Naive thymus-derived CD4-positive, alpha-beta T cell (primary cell): ENCODE measurements around the gene IGF2BP1. TPM values are rescaled to one million over a fixed set of nuclear protein-coding genes. Genes with fewer than 3 reads are reported as not detected.

Experiments
- ATAC-seq: fragments of 150-1000 bp; cut with Tn5 transposase; 2 replicates; pipeline ENCODE4 v1.10.0; 2021; ENCODE audit warnings: mild to moderate bottlenecking, moderate library complexity
- CTCF ChIA-PET: fragments of 350-600 bp; sonication (Branson Sonifier 250); formaldehyde crosslinking; loops from one replicate; lab custom pipeline; 2021; ENCODE audit warnings: antibody characterized with exemption; lab: Charles Lee
- POLR2A ChIA-PET: fragments of 350-600 bp; sonication (Branson Sonifier 250); formaldehyde crosslinking; loops from one replicate; lab custom pipeline; 2021; ENCODE audit warnings: antibody characterized with exemption, inconsistent platforms; lab: Charles Lee
- DNase-seq, 9 donors: peaks; one replicate each; pipeline versions ENCODE4 v3.0.0 to v3.0.0-alpha.2; 2020 to 2022; ENCODE audit warnings: mixed read lengths in 1 of 9
- H3K27ac ChIP-seq: one replicate; pipeline ENCODE4 v1.7.0; 2013; ENCODE audit warnings: mild to moderate bottlenecking, low read depth, low read length, moderate library complexity
- H3K27me3 ChIP-seq, 2 donors: one replicate each; pipeline ENCODE4 v1.7.0; 2013; ENCODE audit warnings: low read length in 2 of 2, mild to moderate bottlenecking in 2 of 2, moderate library complexity in 2 of 2; ENCODE audit not compliant: control insufficient read depth in 2 of 2, insufficient read depth in 2 of 2
- H3K36me3 ChIP-seq, 3 experiments: 1 replicate in 2 of 3; 2 replicates in 1 of 3; pipeline ENCODE4 v1.7.0; 2013; ENCODE audit warnings: low read length in 3 of 3, mild to moderate bottlenecking in 3 of 3, moderate library complexity in 1 of 3; ENCODE audit not compliant: insufficient read depth in 3 of 3, control insufficient read depth in 2 of 3
- H3K4me1 ChIP-seq, 2 donors: one replicate each; pipeline ENCODE4 v1.7.0; 2013; ENCODE audit warnings: low read length in 2 of 2, mild to moderate bottlenecking in 2 of 2, moderate library complexity in 1 of 2; ENCODE audit not compliant: control insufficient read depth in 2 of 2, insufficient read depth in 2 of 2
- H3K4me3 ChIP-seq: 2 replicates; pipeline ENCODE4 v1.7.0; 2013; ENCODE audit warnings: mild to moderate bottlenecking, low read length
- H3K9me3 ChIP-seq, 3 experiments: 1 replicate in 2 of 3; 2 replicates in 1 of 3; pipeline ENCODE4 v1.7.0; 2013; ENCODE audit warnings: low read length in 3 of 3; ENCODE audit not compliant: control insufficient read depth in 2 of 3
- H3K27ac Mint-ChIP-seq, 9 donors: one replicate each; pipeline ENCODE4 v1.8.0; 2020 to 2022; ENCODE audit warnings: mixed read lengths in 9 of 9, mild to moderate bottlenecking in 8 of 9, moderate library complexity in 5 of 9, inconsistent platforms in 2 of 9
- H3K27me3 Mint-ChIP-seq, 5 donors: one replicate each; pipeline ENCODE4 v1.8.0; 2021 to 2022; ENCODE audit warnings: mixed read lengths in 5 of 5, mild to moderate bottlenecking in 1 of 5
- H3K36me3 Mint-ChIP-seq, 5 donors: one replicate each; pipeline ENCODE4 v1.8.0; 2020 to 2022; ENCODE audit warnings: mixed read lengths in 5 of 5, mild to moderate bottlenecking in 3 of 5, inconsistent platforms in 1 of 5
- H3K4me1 Mint-ChIP-seq, 7 donors: one replicate each; pipeline ENCODE4 v1.8.0; 2020 to 2022; ENCODE audit warnings: mixed read lengths in 7 of 7, mild to moderate bottlenecking in 3 of 7, inconsistent platforms in 1 of 7
- H3K4me3 Mint-ChIP-seq, 10 donors: one replicate each; pipeline ENCODE4 v1.8.0; 2020 to 2022; ENCODE audit warnings: mild to moderate bottlenecking in 10 of 10, mixed read lengths in 10 of 10, moderate library complexity in 6 of 10, inconsistent platforms in 2 of 10
- H3K9me3 Mint-ChIP-seq, 11 donors: one replicate each; pipeline ENCODE4 v1.8.0; 2020 to 2022; ENCODE audit warnings: mixed read lengths in 11 of 11, mild to moderate bottlenecking in 4 of 11, inconsistent platforms in 1 of 11, moderate library complexity in 1 of 11
- intact Hi-C, 2 donors: fragments of 100-400 bp; cut with micrococcal nuclease; formaldehyde crosslinking; loops; one replicate each; pipeline ENCODE4 v1.15.1; 2023
- polyA plus RNA-seq, 2 donors: library from polyadenylated mRNA; unstranded; fragments of 300-500 nt; fragmentation: Illumina TruSeq; gene quantifications; one replicate each; pipeline ENCODE4 v1.2.3, GENCODE V29; 2021
- total RNA-seq, 6 experiments: library from RNA in 5 of 6; stranded (reverse) in 5 of 6; gene quantifications; 1 replicate in 5 of 6; 2 replicates in 1 of 6; pipeline ENCODE4 v1.2.3 and lab custom pipeline; 2021 to 2026

Gene IGF2BP1
- total and polyA plus RNA-seq, 7 experiments from 2014 or later, result not detected

GRCh38 chr17:48995304-48995973 is 1.7 kb upstream of the IGF2BP1 start:
- no peak overlapping the region for H3K27ac ChIP-seq

DNA sequence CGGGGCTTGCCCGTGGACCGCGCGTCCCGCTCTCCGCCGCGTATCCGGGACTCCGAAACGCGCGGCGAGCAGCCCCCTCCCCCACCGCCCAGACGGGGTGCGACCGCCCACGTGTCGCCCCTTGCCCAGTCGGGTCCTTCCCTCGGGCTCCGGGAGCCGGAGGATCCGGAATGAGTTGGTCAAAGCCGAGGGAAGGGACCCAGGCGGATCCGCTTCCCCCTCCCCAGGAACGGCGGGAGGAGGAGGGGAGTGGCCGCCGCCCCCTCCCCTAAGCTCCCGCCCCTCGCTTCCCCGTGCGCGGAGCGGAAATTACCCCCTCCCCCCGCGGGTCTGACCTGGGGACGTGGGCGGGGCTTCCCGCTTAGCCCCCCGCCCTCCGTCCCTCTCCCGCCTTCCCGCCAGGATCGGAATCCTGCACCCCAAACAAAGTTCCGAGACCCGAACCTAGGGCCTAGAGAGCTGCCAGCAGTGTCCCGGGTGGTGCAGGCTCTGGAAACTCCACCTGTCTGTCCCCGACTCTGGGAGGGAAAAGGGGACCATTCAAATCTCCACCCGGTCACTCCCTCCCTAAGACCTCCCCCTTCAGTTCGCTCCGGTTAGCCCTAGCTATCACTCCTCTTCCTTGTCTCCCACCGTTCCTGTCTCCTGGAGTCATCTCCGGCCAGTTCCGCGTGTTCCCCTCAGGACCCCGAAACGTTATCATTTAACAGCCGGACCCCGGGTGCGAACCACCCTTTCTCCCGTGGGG is 1.0 kb upstream of the IGF2BP1 start:
- Histone ChIP-seq H3K4me3 (no peak overlapping the region), H3K4me1 (peaks cover 8 to 22% of the 10 kb centered on the region in 2 donors), H3K36me3 (no peaks in the 10 kb centered on the region), H3K27me3 (peaks cover 32 to 68% of the 10 kb centered on the region in 2 donors), H3K9me3 (no peaks in the 10 kb centered on the region), H3K27ac (no peak overlapping the region)
- ATAC-seq, result no peak
- CTCF ChIA-PET, result no interaction called here
- Mint-ChIP-seq H3K27me3 (peaks cover 75 to 86% (median 80%) of the 10 kb centered on the region in 5 donors), H3K9me3 (peaks cover 0 to 35% (median 2%) of the 10 kb centered on the region in 11 donors), H3K36me3 (peaks cover 0 to 4% (median 0%) of the 10 kb centered on the region in 5 donors), H3K4me1 (peaks cover 14 to 40% (median 23%) of the 10 kb centered on the region in 7 donors), H3K27ac (peak overlapping the region in 2 of 9 donors; percentile 65 to 82), H3K4me3 (peak overlapping the region; percentile 1 to 82 (median 71))
- intact Hi-C loops, result loop anchor here (2.0 to 10.0 kb wide), 4 partner anchors 104 to 384 kb away; partner anchors contain the start of genes ATP5MC1 (in 1 of the 2), HOXB13 (in 1 of the 2), HOXB7 (in 1 of the 2) and PRAC1 (in 1 of the 2)
- POLR2A ChIA-PET, result no interaction called here
- DNase-seq, result peak in 2 of 9 donors; percentile 28 to 33

More at GRCh38 chr17:48995304-48995973, 1.7 kb upstream of the IGF2BP1 start:
- peaks cover 14 to 40% (median 23%) of the 10 kb centered on the region in 7 donors for H3K4me1 Mint-ChIP-seq
- Histone ChIP-seq H3K27me3 (peaks cover 27 to 62% of the 10 kb centered on the region in 2 donors), H3K9me3 (no peaks in the 10 kb centered on the region), H3K4me3 (no peak overlapping the region), H3K4me1 (peaks cover 8 to 22% of the 10 kb centered on the region in 2 donors), H3K36me3 (no peaks in the 10 kb centered on the region)
- peaks cover 0 to 28% (median 2%) of the 10 kb centered on the region in 11 donors for H3K9me3 Mint-ChIP-seq
- DNase-seq, result peak in 1 of 9 donors; percentile 14
- H3K36me3 Mint-ChIP-seq, result peaks cover 0 to 4% (median 0%) of the 10 kb centered on the region in 5 donors
- intact Hi-C loops, result loop anchor here (5.0 to 10.0 kb wide), 3 partner anchors 103 to 383 kb away; partner anchors contain the start of genes ATP5MC1 (in 1 of the 2), HOXB13 (in 1 of the 2), HOXB7 (in 1 of the 2) and PRAC1 (in 1 of the 2)
- no peak for ATAC-seq
- ChIA-PET CTCF (no interaction called here), POLR2A (interaction anchor here (1.1 kb wide), 1 partner anchor 103 kb away, joined by 3 read pairs; the partner anchor contains the start of gene ATP5MC1)
- peak overlapping the region; percentile 12 to 82 (median 44) for H3K4me3 Mint-ChIP-seq
- peak overlapping the region in 4 of 9 donors; percentile 10 to 54 (median 31) for H3K27ac Mint-ChIP-seq
- peaks cover 75 to 86% (median 80%) of the 10 kb centered on the region in 5 donors for H3K27me3 Mint-ChIP-seq

DNA sequence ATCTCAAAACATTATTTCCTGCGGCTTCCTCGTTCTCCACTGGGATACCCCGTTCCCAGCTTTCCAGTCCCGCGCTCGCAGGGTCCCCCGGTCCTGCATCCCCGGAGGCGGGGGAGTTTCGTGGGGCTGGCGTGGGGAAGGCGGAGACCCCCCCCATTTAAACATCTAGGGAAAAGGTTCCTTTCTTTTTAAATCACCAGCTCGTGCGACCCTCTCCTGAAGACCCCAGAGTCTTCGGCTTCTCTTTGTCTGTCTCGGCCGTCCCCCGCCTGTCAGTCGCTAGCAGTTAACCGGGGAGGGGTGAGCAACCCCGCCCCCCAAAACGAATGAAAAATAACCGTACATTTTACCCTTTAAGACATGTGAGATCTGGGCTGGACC is 473 bp upstream of the IGF2BP1 start:
- DNase-seq, result no peak
- Mint-ChIP-seq H3K27ac (peak overlapping the region in 1 of 9 donors; percentile 82), H3K4me1 (peaks cover 14 to 40% (median 23%) of the 10 kb centered on the region in 7 donors), H3K27me3 (peaks cover 79 to 89% (median 84%) of the 10 kb centered on the region in 5 donors), H3K36me3 (peaks cover 0 to 4% (median 0%) of the 10 kb centered on the region in 5 donors), H3K4me3 (peak overlapping the region; percentile 31 to 82 (median 72)), H3K9me3 (peaks cover 0 to 40% (median 3%) of the 10 kb centered on the region in 11 donors)
- Histone ChIP-seq H3K4me1 (peaks cover 8 to 22% of the 10 kb centered on the region in 2 donors), H3K27me3 (peaks cover 34 to 73% of the 10 kb centered on the region in 2 donors), H3K36me3 (no peaks in the 10 kb centered on the region), H3K4me3 (no peak overlapping the region), H3K27ac (no peak overlapping the region), H3K9me3 (no peaks in the 10 kb centered on the region)
- POLR2A ChIA-PET, result no interaction called here
- CTCF ChIA-PET, result no interaction called here
- intact Hi-C loops, result loop anchor here (2.0 to 10.0 kb wide), 4 partner anchors 104 to 384 kb away; partner anchors contain the start of genes ATP5MC1 (in 1 of the 2), HOXB13 (in 1 of the 2), HOXB7 (in 1 of the 2) and PRAC1 (in 1 of the 2)
- ATAC-seq, result no peak

DNA sequence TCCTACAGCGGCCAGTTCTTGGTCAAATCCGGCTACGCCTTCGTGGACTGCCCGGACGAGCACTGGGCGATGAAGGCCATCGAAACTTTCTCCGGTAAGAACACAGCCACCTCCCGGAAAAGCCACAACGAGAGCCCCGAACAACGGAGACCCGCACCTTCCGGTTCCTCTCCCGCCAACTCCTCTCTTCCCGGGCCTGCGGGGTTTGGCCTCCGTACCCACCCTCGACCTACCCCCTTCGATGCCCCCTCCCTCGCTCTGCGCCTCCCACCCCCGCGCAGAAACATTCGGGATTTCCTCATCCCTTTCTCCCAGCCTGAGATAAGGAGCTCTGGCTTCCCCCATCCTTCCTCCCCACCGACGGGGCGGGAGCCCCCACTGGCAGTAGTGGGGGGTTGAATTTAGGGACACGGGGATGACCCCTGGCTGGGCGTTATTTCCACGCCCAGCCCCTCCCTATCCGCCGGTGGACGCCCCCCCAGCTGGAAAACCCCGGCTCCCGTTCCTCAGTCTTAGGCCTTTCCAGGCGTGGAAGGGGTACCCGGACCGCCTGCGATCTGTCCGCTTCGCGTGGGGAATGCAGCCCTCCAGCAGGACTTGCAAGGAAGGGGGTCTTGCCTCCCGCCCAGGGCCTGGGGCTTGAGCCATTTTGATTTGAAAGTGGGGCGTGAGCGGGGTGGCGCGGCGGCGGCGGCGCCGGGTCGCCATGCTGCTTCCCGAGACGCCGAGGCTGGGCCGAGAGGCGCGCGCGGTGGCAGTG is 822 bp downstream of the IGF2BP1 start:
- H3K36me3 Mint-ChIP-seq, result peaks cover 0 to 4% (median 0%) of the 10 kb centered on the region in 5 donors
- H3K4me3 Mint-ChIP-seq, result peak overlapping the region; percentile 50 to 82 (median 64)
- Histone ChIP-seq H3K9me3 (no peaks in the 10 kb centered on the region), H3K4me3 (peak overlapping the region; percentile 12), H3K27ac (no peak overlapping the region), H3K36me3 (no peaks in the 10 kb centered on the region), H3K4me1 (peaks cover 8 to 22% of the 10 kb centered on the region in 2 donors), H3K27me3 (peaks cover 28 to 74% of the 10 kb centered on the region in 2 donors)
- H3K27ac Mint-ChIP-seq, result peak overlapping the region in 1 of 9 donors; percentile 29
- ChIA-PET POLR2A (no interaction called here), CTCF (no interaction called here)
- intact Hi-C loops, result loop anchor here (2.0 to 10.0 kb wide), 4 partner anchors 106 to 386 kb away; partner anchors contain the start of genes ATP5MC1 (in 1 of the 2), HOXB13 (in 1 of the 2), HOXB7 (in 1 of the 2) and PRAC1 (in 1 of the 2)
- H3K27me3 Mint-ChIP-seq, result peaks cover 79 to 88% (median 84%) of the 10 kb centered on the region in 5 donors
- ATAC-seq (no peak), DNase-seq (no peak)
- peaks cover 14 to 40% (median 23%) of the 10 kb centered on the region in 7 donors for H3K4me1 Mint-ChIP-seq
- H3K9me3 Mint-ChIP-seq, result peaks cover 0 to 38% (median 6%) of the 10 kb centered on the region in 11 donors

DNA sequence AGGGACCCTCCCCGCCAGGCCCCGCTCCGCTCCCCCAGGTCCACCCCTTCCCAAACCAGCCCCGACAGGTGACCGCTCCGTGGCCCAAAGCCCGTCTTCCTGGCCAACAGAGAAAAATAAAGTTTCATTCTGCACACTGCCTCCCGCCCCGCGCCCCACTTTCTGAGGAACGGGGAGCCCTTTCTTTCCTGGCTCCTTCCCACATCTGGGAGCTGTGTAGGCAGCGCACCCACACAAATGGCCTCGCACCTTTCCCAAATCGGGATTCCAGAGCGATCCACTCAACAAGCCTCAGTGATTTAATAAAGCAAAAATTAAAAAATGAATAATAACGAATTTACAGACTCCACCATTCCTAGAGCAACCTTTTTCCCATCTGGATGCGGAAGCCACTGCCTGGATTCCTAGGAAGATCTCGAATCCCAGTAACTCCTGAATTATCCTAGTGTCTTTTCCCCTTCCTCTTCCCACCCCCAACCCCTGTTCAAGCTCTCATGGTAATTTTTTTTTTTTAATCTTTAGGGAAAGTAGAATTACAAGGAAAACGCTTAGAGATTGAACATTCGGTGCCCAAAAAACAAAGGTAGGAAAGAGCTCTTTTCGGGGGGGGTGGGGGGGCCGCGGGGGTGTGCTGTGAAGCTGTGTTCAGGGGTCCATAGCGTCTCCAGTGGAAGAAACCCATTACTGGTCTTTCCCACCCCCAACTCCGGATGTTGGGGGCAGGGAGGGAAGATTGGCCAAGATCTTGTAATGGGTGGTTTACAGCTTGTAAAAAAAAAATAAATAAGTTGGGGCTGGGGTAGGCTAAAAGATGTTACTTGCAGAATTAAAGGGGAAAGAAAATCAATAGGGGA is 1.6 kb downstream of the IGF2BP1 start:
- Mint-ChIP-seq H3K9me3 (peaks cover 0 to 42% (median 6%) of the 10 kb centered on the region in 11 donors), H3K4me3 (peak overlapping the region; percentile 56 to 82 (median 70)), H3K27ac (peak overlapping the region in 2 of 9 donors; percentile 17 to 65), H3K36me3 (peaks cover 0 to 4% (median 0%) of the 10 kb centered on the region in 5 donors), H3K4me1 (peaks cover 14 to 46% (median 23%) of the 10 kb centered on the region in 7 donors), H3K27me3 (peaks cover 79 to 89% (median 85%) of the 10 kb centered on the region in 5 donors)
- Histone ChIP-seq H3K4me1 (peaks cover 8 to 22% of the 10 kb centered on the region in 2 donors), H3K36me3 (no peaks in the 10 kb centered on the region), H3K4me3 (no peak overlapping the region), H3K9me3 (no peaks in the 10 kb centered on the region), H3K27ac (no peak overlapping the region), H3K27me3 (peaks cover 33 to 82% of the 10 kb centered on the region in 2 donors)
- DNase-seq (no peak), ATAC-seq (no peak)
- CTCF ChIA-PET, result no interaction called here
- POLR2A ChIA-PET, result no interaction called here
- intact Hi-C loops, result loop anchor here (5.0 to 10.0 kb wide), 3 partner anchors 107 to 387 kb away; partner anchors contain the start of genes ATP5MC1 (in 1 of the 2), HOXB13 (in 1 of the 2), HOXB7 (in 1 of the 2) and PRAC1 (in 1 of the 2)
